KMS-11 (cell line): ENCODE measurements around the gene FOXL3.

Experiments used
- H2AFZ ChIP-seq: fragments of 200-600 bp; sonication (generic); 2 replicates; pipeline ENCODE4 v1.6.1; 2016; ENCODE audit warnings: antibody characterized with exemption, mixed run types, low read depth
- H3K27ac ChIP-seq: fragments of 200-600 bp; sonication (generic); 2 replicates; pipeline ENCODE4 v1.6.1; 2016; ENCODE audit warnings: mild to moderate bottlenecking, mixed run types
- H3K27me3 ChIP-seq: fragments of 200-600 bp; sonication (generic); 2 replicates; pipeline ENCODE4 v1.6.1; 2017; ENCODE audit warnings: mild to moderate bottlenecking, low read depth, mixed run types, moderate library complexity; ENCODE audit not compliant: insufficient read depth
- H3K36me3 ChIP-seq: fragments of 200-600 bp; sonication (generic); 2 replicates; pipeline ENCODE4 v1.6.1; 2017; ENCODE audit warnings: mild to moderate bottlenecking, mixed run types; ENCODE audit not compliant: insufficient read depth
- H3K4me1 ChIP-seq: fragments of 200-600 bp; sonication (generic); 2 replicates; pipeline ENCODE4 v1.6.1; 2016; ENCODE audit warnings: mild to moderate bottlenecking, low read depth, mixed run types; ENCODE audit not compliant: poor library complexity, severe bottlenecking
- H3K4me2 ChIP-seq: fragments of 200-600 bp; sonication (generic); 2 replicates; pipeline ENCODE4 v1.7.0; 2016; ENCODE audit warnings: mild to moderate bottlenecking, mixed run types
- H3K4me3 ChIP-seq: fragments of 200-600 bp; sonication (generic); IDR thresholded peaks from 2 replicates; pipeline ENCODE4 v1.6.1; 2017; ENCODE audit warnings: low read depth, low read length, mixed read lengths; ENCODE audit not compliant: insufficient read depth
- H3K79me2 ChIP-seq: fragments of 200-600 bp; sonication (generic); 2 replicates; pipeline ENCODE4 v1.6.1; 2016; ENCODE audit warnings: low read depth, mixed run types; ENCODE audit not compliant: insufficient read depth
- H3K9ac ChIP-seq: fragments of 200-600 bp; sonication (generic); 2 replicates; pipeline ENCODE4 v1.6.1; 2016; ENCODE audit warnings: mild to moderate bottlenecking, mixed run types
- H4K20me1 ChIP-seq: fragments of 200-600 bp; sonication (generic); 2 replicates; pipeline ENCODE4 v1.6.1; 2016; ENCODE audit warnings: mild to moderate bottlenecking, mixed run types; ENCODE audit not compliant: insufficient read depth
- TF ChIP-seq, protein P1 (sequence below): fragments of 200-600 bp; sonication (generic); conservative IDR thresholded peaks from 2 replicates; pipeline ENCODE4 v1.6.1; 2017; ENCODE audit warnings: low read depth, mild to moderate bottlenecking, antibody characterized with exemption, low read length, moderate library complexity, mixed read lengths

The FOXL3 gene

DNA sequence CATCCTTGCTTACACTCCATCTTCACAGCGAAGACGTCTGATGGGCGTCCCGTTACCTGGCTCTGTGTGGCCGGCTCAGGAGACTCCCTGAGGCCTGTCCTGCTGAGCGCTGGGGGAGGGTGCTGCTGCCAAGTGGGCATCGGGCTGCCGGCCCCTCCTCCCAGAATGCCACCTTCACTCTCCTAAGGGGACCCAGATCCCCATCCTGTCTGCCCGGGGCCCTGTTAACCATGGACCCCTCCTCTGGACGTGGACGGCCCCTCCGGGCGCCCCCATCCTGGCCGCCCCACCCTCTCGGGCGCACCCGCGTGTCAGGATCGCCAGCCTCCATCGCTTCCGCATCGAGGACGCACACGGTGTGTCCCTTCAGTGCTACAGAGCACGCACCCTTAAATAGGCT, 7.3 kb upstream of the FOXL3 start:
- no peaks in the 10 kb centered on the region for H3K4me1 ChIP-seq
- peaks cover 78% of the 10 kb centered on the region for H3K27me3 ChIP-seq
- H3K36me3 ChIP-seq = no peaks in the 10 kb centered on the region
- no peak overlapping the region for H3K4me2 ChIP-seq
- no peak overlapping the region for H2AFZ ChIP-seq
- H3K4me3 ChIP-seq = no peak overlapping the region
- H3K27ac ChIP-seq = no peak overlapping the region
- H3K79me2 ChIP-seq = no peaks in the 10 kb centered on the region
- TF ChIP-seq, protein P1, sequence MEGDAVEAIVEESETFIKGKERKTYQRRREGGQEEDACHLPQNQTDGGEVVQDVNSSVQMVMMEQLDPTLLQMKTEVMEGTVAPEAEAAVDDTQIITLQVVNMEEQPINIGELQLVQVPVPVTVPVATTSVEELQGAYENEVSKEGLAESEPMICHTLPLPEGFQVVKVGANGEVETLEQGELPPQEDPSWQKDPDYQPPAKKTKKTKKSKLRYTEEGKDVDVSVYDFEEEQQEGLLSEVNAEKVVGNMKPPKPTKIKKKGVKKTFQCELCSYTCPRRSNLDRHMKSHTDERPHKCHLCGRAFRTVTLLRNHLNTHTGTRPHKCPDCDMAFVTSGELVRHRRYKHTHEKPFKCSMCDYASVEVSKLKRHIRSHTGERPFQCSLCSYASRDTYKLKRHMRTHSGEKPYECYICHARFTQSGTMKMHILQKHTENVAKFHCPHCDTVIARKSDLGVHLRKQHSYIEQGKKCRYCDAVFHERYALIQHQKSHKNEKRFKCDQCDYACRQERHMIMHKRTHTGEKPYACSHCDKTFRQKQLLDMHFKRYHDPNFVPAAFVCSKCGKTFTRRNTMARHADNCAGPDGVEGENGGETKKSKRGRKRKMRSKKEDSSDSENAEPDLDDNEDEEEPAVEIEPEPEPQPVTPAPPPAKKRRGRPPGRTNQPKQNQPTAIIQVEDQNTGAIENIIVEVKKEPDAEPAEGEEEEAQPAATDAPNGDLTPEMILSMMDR = no peak
- H3K9ac ChIP-seq = no peak overlapping the region
- H4K20me1 ChIP-seq = no peaks in the 10 kb centered on the region

- H3K36me3 ChIP-seq = no peaks in the 10 kb centered on the region
- H3K27ac ChIP-seq = no peak overlapping the region
- H3K79me2 ChIP-seq = no peaks in the 10 kb centered on the region
- H3K4me1 ChIP-seq = no peaks in the 10 kb centered on the region
- H3K9ac ChIP-seq = no peak overlapping the region
- no peak overlapping the region for H3K4me2 ChIP-seq
- peaks cover 67% of the 10 kb centered on the region for H3K27me3 ChIP-seq
- no peaks in the 10 kb centered on the region for H4K20me1 ChIP-seq
- H3K4me3 ChIP-seq = no peak overlapping the region
- TF ChIP-seq, protein P1 = no peak
- no peak overlapping the region for H2AFZ ChIP-seq
Measured at GRCh38 chr7:284762-285722, 4.9 kb upstream of the FOXL3 start.

- Histone ChIP-seq H3K36me3 (no peaks in the 10 kb centered on the region), H3K9ac (no peak overlapping the region), H3K79me2 (no peaks in the 10 kb centered on the region), H2AFZ (no peak overlapping the region), H3K4me1 (no peaks in the 10 kb centered on the region), H3K27ac (no peak overlapping the region), H3K4me3 (no peak overlapping the region), H3K4me2 (no peak overlapping the region), H4K20me1 (no peaks in the 10 kb centered on the region), H3K27me3 (peaks cover 61% of the 10 kb centered on the region)
- TF ChIP-seq, protein P1 = no peak
Measured at GRCh38 chr7:285731-286130, 4.2 kb upstream of the FOXL3 start.

- Histone ChIP-seq H3K27ac (no peak overlapping the region), H3K9ac (no peak overlapping the region), H3K36me3 (no peaks in the 10 kb centered on the region), H3K4me3 (no peak overlapping the region), H2AFZ (no peak overlapping the region), H3K27me3 (peaks cover 56% of the 10 kb centered on the region), H3K4me2 (no peak overlapping the region), H3K79me2 (no peaks in the 10 kb centered on the region), H3K4me1 (no peaks in the 10 kb centered on the region), H4K20me1 (no peaks in the 10 kb centered on the region)
- TF ChIP-seq, protein P1 = no peak
Measured at GRCh38 chr7:286266-286665, 3.7 kb upstream of the FOXL3 start.
